Prostate gland (tissue), 2 donors: ENCODE measurements around the gene MSH6. TPM values are rescaled to one million over a fixed set of nuclear protein-coding genes. Genes with fewer than 3 reads are reported as not detected.
A peak's percentile ranks its signal among the peaks of the same experiment; 100 is the strongest.

ENCODE experiments used
- DNase-seq: peaks from one replicate; pipeline ENCODE4 v3.0.0-alpha.2; 2019; ENCODE audit warnings: low spot score
- H3K27ac ChIP-seq, 2 donors: fragments of 200-600 bp; sonication (generic); 2 replicates each; pipeline ENCODE4 v1.5.1; 2017 to 2019
- H3K27me3 ChIP-seq: fragments of 200-600 bp; sonication (generic); replicated peaks from 2 replicates; pipeline ENCODE4 v1.5.1; 2019; ENCODE audit not compliant: insufficient read depth
- H3K36me3 ChIP-seq, 2 donors: fragments of 200-600 bp; sonication (generic); 1 replicate in 1 of 2; 2 replicates in 1 of 2; pipeline versions ENCODE4 v1.5.1 to v1.8.1; 2017 to 2019
- H3K4me1 ChIP-seq: fragments of 200-600 bp; sonication (generic); replicated peaks from 2 replicates; pipeline ENCODE4 v1.5.1; 2019
- H3K4me3 ChIP-seq, 2 donors: fragments of 200-600 bp; sonication (generic); 2 replicates each; pipeline ENCODE4 v1.5.1; 2017 to 2019
- H3K9me3 ChIP-seq: fragments of 200-600 bp; sonication (generic); 2 replicates; pipeline ENCODE4 v1.5.1; 2017
- CTCF ChIP-seq, 4 experiments: fragments of 200-600 bp in 2 of 4; fragments of 450-650 bp in 2 of 4; sonication (generic) in 2 of 4; IDR thresholded peaks; 1 replicate in 3 of 4; 2 replicates in 1 of 4; pipeline ENCODE4 v1.5.1; 2016 to 2019; ENCODE audit warnings: antibody characterized with exemption in 4 of 4, mild to moderate bottlenecking in 2 of 4, moderate library complexity in 2 of 4
- POLR2A ChIP-seq: fragments of 450-650 bp; IDR thresholded peaks from one replicate; pipeline ENCODE4 v1.6.1; 2016; ENCODE audit warnings: antibody characterized with exemption, mild to moderate bottlenecking
- POLR2AphosphoS5 ChIP-seq: sonication (generic); formaldehyde crosslinking; IDR thresholded peaks from one replicate; pipeline ENCODE4 v1.6.1; 2017; ENCODE audit warnings: antibody characterized with exemption
- WGBS: methylation state at CpG from one replicate; pipeline ENCODE4 v1.1.5; 2018; 5-methylcytosine and 5-hydroxymethylcytosine counted together
- intact Hi-C: fragments of 100-400 bp; cut with DNase I; formaldehyde crosslinking; loops from one replicate; pipeline ENCODE4 v1.14.2; 2022
- total RNA-seq, 2 donors: library from RNA; depleted of rRNA; stranded (reverse); fragments of >200 nt; gene quantifications; one replicate each; pipeline ENCODE4 v1.1.0, GENCODE V29; 2016

Gene MSH6
- total RNA-seq, 2 donors from 2014 or later, result 51.6 to 71.7 TPM

GRCh38 chr2:47751856-47752414, 31.0 kb upstream of the MSH6 start:
- no peaks in the 10 kb centered on the region for H3K36me3 ChIP-seq
- WGBS, result 47% methylated on average over 10 of the region's 10 CpGs
- no peaks in the 10 kb centered on the region for H3K4me1 ChIP-seq
- no peak for DNase-seq
- intact Hi-C loops, result no loop called here
- TF ChIP-seq POLR2AphosphoS5, result no peak
- TF ChIP-seq POLR2A, result no peak
- TF ChIP-seq CTCF (IDR thresholded peaks at IDR 0.05), result no peak
- H3K27ac ChIP-seq, result no peak overlapping the region
- no peak overlapping the region for H3K4me3 ChIP-seq
- no peaks in the 10 kb centered on the region for H3K9me3 ChIP-seq
- no peaks in the 10 kb centered on the region for H3K27me3 ChIP-seq

GRCh38 chr2:47767497-47767844, 15.5 kb upstream of the MSH6 start:
- no peaks in the 10 kb centered on the region for H3K9me3 ChIP-seq
- no peak for DNase-seq
- no peaks in the 10 kb centered on the region for H3K4me1 ChIP-seq
- H3K4me3 ChIP-seq, result no peak overlapping the region
- H3K36me3 ChIP-seq, result no peaks in the 10 kb centered on the region
- no peak overlapping the region for H3K27ac ChIP-seq
- no peak for TF ChIP-seq POLR2A
- TF ChIP-seq POLR2AphosphoS5, result no peak
- no peak for TF ChIP-seq CTCF (IDR thresholded peaks at IDR 0.05)
- 68% methylated on average over 3 of the region's 3 CpGs for WGBS
- intact Hi-C loops, result loop anchor here (5.0 kb wide), 2 partner anchors 330 to 435 kb away; no protein-coding TSS in a partner anchor
- no peaks in the 10 kb centered on the region for H3K27me3 ChIP-seq

GRCh38 chr2:47767880-47768609, 14.9 kb upstream of the MSH6 start:
- TF ChIP-seq POLR2A (no peak), CTCF (IDR thresholded peaks at IDR 0.05) (peak; percentile 91 to 96 (median 94)), POLR2AphosphoS5 (no peak)
- WGBS, result 35% methylated on average over 28 of the region's 28 CpGs
- no peak overlapping the region for H3K4me3 ChIP-seq

GRCh38 chr2:47769318-47769717, 13.6 kb upstream of the MSH6 start:
- 97% methylated on average over 9 of the region's 9 CpGs for WGBS
- Histone ChIP-seq H3K36me3 (no peaks in the 10 kb centered on the region), H3K9me3 (no peaks in the 10 kb centered on the region), H3K4me3 (no peak overlapping the region), H3K4me1 (no peaks in the 10 kb centered on the region), H3K27ac (no peak overlapping the region), H3K27me3 (no peaks in the 10 kb centered on the region)
- no peak for DNase-seq
- intact Hi-C loops, result loop anchor here (5.0 kb wide), 2 partner anchors 332 to 437 kb away; no protein-coding TSS in a partner anchor
- no peak for TF ChIP-seq CTCF (IDR thresholded peaks at IDR 0.05)
- no peak for TF ChIP-seq POLR2AphosphoS5

More at GRCh38 chr2:47767880-47768609, 14.9 kb upstream of the MSH6 start:
- Histone ChIP-seq H3K36me3 (no peaks in the 10 kb centered on the region), H3K27ac (no peak overlapping the region), H3K27me3 (no peaks in the 10 kb centered on the region), H3K9me3 (no peaks in the 10 kb centered on the region), H3K4me1 (no peaks in the 10 kb centered on the region)
- intact Hi-C loops, result loop anchor here (1.0 to 5.0 kb wide), 3 partner anchors 331 to 436 kb away; no protein-coding TSS in a partner anchor
- peak; percentile 38 for DNase-seq

- Histone ChIP-seq H3K27me3 (no peaks in the 10 kb centered on the region), H3K4me1 (no peaks in the 10 kb centered on the region), H3K36me3 (no peaks in the 10 kb centered on the region), H3K27ac (no peak overlapping the region), H3K9me3 (no peaks in the 10 kb centered on the region), H3K4me3 (no peak overlapping the region)
- intact Hi-C loops, result no loop called here
- no peak for DNase-seq
- TF ChIP-seq POLR2AphosphoS5, result no peak
- no peak for TF ChIP-seq POLR2A
- no peak for TF ChIP-seq CTCF (IDR thresholded peaks at IDR 0.05)
These were observed 11.7 kb upstream of the MSH6 start for GRCh38 chr2:47771211-47771610.
